ENCODE results near the gene SAMD13.

GRCh38 chr1:84267476-84267875, 34.0 kb upstream of the SAMD13 start:
- no peak for TF ChIP-seq POLR2A (IDR thresholded peaks at IDR 0.05)
- no peak for TF ChIP-seq CTCF (IDR thresholded peaks at IDR 0.05)

All from vagina (tissue), 2 donors.